NCI-H345 (cell line): ENCODE measurements around the gene CTXN3.

ENCODE experiments used
- DNase-seq: peaks from one replicate; lab custom pipeline; 2025; lab: John Stamatoyannopoulos, UW

Gene CTXN3

GRCh38 chr5:127699416-127699815 is 50.5 kb downstream of the CTXN3 start:
- no peak for DNase-seq

- no peak for DNase-seq
Observed at GRCh38 chr5:127700237-127700766, 51.4 kb downstream of the CTXN3 start.

DNA sequence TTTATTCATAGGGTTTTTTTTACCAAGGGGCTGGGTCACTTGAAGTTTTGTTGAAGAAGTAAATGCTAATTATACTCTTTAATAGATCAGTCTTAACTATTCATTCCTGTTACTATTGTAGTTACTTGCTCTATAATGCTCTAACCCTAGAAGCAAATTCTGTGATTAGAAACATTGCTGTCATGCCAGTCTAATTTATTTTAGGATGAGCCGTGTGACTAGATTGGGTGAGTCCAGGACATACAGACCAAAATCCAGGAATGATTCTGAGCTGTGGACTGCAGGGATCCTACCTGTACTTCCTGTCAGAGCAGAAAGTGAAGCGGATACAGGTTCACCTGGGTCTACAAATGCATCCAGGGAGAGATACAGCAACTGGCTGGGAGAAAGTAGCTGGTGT is 53.6 kb downstream of the CTXN3 start:
- DNase-seq = no peak

GRCh38 chr5:127702926-127703561 is 54.2 kb downstream of the CTXN3 start, which contains the start of gene CCDC192:
Gene CCDC192 (plus strand): TSS chr5:127703391. CDS start chr5:127703446, 55 bp downstream.
- DNase-seq = no peak

- no peak for DNase-seq
Observed at GRCh38 chr5:127705120-127705892, 56.4 kb downstream of the CTXN3 start.

- DNase-seq = no peak
Observed at GRCh38 chr5:127706691-127707090, 57.8 kb downstream of the CTXN3 start.

GRCh38 chr5:127707209-127707608 is 58.3 kb downstream of the CTXN3 start:
- no peak for DNase-seq
